GM12872 (cell line): ENCODE data around the gene MEF2C.
A peak's percentile ranks its signal among the peaks of the same experiment; 100 is the strongest.

ENCODE experiments used
- TF ChIP-seq, protein P1 (sequence below): IDR thresholded peaks from 3 replicates; pipeline ENCODE4 v1.5.1; 2011; ENCODE audit warnings: low read depth, mild to moderate bottlenecking, low read length, moderate library complexity; ENCODE audit not compliant: insufficient read depth

MEF2C gene

DNA sequence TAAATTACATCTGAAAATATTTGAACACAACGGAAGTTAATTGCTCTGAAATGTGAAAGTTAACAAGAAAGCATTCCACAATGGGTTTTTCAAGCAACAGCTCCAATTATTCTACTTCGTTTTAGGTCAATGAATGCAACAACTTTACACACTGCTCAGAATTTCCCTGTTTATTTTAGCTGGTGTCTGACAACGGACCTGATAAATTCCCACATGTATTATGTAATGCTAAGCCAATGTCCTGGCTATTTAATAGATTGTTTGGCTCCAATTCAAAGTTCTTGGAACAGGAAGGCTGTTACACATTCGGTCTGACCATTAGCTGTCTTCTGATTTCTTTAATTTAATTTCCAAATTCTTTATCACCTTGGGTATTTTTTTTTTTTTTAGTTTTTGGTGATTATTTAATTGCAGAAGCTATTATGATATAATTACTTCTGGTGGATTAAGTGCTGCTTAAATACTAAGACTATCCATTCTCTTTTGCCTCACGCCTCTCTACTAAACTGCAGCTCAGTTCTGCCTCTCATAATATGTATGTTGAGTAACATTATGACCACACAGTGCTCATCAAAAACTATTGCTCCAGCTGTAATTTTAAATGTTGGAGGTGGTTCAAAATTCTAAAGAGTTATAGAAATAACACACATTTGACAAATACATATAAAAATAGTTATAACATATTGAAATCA is 57.9 kb downstream of the MEF2C start:
- TF ChIP-seq, protein P1, sequence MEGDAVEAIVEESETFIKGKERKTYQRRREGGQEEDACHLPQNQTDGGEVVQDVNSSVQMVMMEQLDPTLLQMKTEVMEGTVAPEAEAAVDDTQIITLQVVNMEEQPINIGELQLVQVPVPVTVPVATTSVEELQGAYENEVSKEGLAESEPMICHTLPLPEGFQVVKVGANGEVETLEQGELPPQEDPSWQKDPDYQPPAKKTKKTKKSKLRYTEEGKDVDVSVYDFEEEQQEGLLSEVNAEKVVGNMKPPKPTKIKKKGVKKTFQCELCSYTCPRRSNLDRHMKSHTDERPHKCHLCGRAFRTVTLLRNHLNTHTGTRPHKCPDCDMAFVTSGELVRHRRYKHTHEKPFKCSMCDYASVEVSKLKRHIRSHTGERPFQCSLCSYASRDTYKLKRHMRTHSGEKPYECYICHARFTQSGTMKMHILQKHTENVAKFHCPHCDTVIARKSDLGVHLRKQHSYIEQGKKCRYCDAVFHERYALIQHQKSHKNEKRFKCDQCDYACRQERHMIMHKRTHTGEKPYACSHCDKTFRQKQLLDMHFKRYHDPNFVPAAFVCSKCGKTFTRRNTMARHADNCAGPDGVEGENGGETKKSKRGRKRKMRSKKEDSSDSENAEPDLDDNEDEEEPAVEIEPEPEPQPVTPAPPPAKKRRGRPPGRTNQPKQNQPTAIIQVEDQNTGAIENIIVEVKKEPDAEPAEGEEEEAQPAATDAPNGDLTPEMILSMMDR = no peak

DNA sequence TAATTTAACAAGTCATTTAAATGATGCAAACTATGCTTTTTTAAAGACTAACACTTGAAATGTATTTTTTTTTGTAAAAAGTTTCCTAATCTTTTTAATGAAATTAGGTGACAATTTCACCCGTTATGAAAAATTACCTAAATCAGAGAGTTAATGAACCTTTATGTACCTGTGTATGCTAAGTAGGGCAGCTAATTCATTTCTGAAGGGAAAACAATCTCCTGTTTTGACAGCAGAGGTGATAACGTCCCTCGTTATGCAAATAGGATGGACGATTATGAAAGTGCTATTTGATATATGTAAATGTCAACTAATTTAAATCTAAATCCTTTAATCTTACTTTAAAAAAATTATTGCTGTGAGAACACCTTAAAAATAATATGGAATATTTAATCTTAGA is 58.8 kb downstream of the MEF2C start:
- TF ChIP-seq, protein P1 = no peak

DNA sequence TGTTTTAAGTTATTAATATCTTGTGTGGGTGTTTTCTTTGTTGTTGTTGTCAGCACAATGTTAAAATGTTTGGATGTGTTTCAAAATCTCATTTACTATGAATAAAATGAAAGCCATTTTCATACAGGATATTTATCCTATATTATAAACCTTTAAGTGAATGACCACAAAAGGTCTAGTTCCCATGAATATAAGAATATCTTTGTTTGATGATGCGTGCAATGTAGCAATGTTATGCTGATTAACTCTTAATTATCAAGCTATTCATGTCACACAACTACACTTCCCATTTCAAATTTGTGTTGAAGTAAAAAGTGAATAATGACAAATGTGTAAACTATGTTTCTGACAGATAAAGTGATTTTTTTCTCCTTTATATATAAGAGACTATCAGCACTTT is 59.8 kb downstream of the MEF2C start:
- TF ChIP-seq, protein P1 = no peak

DNA sequence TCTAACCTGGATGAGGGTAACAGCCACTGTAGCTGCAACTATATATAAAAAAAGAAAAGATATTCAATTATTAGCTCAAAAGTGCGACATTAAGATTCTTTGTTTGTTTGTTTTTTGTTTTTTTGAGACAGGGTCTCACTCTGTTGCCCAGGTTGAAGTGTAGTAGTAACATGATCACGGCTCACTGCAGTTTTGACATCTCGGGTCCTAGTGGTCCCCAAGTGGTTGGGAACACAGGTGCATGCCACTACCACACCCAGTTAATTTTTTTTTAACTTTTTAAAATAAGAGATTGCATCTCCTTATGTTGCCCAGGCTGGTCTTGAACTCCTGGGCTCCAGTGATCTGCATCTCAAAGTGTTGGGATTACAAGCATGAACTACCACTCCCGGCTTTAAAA is 61.8 kb downstream of the MEF2C start:
- TF ChIP-seq, protein P1 = peak; percentile 25; the same call in 2 of the 3 replicates

DNA sequence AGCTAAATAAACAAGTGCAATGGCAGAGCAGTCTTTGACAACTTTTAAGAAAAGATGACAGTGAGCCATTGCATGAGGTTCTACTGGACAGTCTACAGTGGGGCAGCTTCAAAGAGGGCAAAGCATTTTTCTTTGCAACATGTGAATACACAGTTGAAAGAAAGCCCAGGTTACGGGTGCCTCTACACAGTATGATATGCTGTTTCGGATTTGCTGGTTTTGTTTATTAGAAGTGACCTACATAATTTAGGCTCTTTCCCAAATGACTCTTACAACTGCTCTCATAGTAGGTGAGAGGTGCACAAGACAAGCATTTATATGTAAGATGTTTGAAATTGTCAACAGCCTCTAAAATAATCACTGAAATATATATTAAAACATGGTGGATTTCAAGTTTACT is 62.4 kb downstream of the MEF2C start:
- TF ChIP-seq, protein P1 = no peak

DNA sequence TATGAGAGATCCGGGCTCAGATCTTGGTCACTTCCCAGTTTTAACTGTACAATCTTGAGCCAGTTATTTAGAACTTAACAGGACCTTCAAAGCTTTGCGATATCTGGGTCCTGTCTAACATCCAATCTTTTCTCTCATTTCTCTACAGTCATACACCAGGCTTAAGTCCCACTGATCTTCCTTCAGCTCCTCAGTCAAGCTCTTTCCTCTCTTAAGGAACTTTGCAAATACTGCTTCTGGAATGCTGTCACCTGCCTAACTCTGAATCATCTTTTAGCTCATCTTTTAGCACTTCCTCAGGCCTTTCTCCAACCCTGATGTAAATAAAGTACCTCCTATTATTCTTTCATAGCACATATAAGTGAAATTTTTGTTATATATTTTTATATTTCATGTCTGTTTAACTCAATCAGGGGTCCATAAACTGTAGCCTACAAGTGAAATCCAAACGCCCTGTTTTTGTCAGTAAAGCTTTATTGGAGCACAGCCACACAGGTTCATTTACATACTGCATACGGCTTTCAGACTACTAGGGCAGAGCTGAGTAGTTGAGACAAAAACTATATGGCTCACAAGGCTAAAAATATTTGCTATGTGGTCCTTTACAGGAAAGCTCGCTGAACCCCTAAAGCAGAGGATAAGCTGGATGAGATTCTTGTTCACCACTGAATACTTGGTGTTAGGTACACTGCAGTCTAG is 63.5 kb downstream of the MEF2C start:
- TF ChIP-seq, protein P1 = no peak

DNA sequence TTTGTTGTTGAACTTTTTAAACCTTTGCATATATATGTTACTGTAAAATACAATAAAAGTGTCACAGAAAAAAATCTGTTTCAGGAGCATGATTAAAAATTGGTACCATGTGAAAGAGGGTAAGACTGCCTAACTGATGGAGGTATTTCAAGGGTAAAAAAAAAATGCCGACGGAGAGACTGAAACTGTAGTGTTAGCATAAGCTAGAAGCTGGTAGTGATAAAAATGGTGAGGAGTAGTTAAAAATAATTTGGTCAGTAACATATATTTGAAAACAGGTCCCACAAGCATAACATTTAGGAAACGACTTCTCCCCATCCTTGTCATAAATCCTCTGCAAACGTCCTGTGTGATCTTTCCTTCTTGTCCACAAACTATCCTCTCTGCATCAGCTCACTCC is 64.7 kb downstream of the MEF2C start:
- TF ChIP-seq, protein P1 = no peak
